LNCaP clone FGC (cell line): Measurements from ENCODE around the gene BAMBI.

ENCODE experiments used
- DNase-seq: peaks from one replicate; pipeline ENCODE4 v3.0.0-alpha.2; 2011; ENCODE audit warnings: low read depth
- H3K4me3 ChIP-seq: 2 replicates; pipeline ENCODE4 v1.5.1; 2011; ENCODE audit warnings: mild to moderate bottlenecking, low read depth, low read length, control low read depth
- CTCF ChIP-seq: IDR thresholded peaks from 2 replicates; pipeline ENCODE4 v1.5.1; 2012; ENCODE audit warnings: mild to moderate bottlenecking; ENCODE audit not compliant: control insufficient read depth, insufficient read depth; ENCODE audit errors: extremely low read depth

The BAMBI gene

DNA sequence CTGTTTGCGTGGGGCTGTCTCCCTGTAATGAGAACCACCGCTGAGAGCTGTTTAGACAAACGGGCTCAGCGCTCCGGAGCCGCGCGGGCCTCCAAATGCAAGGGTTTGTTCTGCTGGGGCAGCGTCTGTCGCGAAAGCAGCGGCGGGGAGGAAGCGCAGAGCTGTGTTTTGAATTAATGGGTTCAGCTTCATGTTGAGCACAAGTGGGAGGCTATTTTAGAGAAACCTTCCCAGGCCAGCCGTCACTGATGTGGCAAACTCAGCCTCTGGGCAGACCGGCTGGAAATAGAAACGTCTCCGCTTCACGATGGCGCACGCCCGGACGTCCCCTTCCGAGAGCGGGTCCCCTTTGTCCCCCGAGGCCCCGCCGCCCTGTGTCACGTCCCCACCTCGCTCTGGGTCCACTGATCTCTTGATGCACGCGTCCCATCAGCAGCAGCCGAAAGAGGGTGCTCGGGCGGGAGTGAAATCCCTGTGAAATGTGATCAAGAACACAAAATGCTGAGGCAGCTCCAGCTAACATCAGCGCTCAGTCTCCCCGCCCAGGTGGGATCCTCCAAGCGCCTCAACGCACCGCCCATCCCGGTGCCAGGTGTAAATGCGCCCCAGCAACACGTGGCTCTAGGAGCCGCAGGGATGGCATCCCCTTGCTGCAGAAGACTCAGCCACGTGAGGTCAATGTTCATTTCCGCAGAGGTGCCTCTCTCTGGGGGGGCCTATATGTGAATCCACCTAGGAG is 44.9 kb downstream of the BAMBI start:
- TF ChIP-seq CTCF, result no peak
- H3K4me3 ChIP-seq, result no peak overlapping the region
- no peak for DNase-seq

- no peak for DNase-seq
- no peak for TF ChIP-seq CTCF
- H3K4me3 ChIP-seq, result no peak overlapping the region
These were observed 51.0 kb downstream of the BAMBI start for GRCh38 chr10:28728366-28728765.

- no peak overlapping the region for H3K4me3 ChIP-seq
- no peak for DNase-seq
- no peak for TF ChIP-seq CTCF
These were observed 52.9 kb downstream of the BAMBI start for GRCh38 chr10:28730031-28730778.

- DNase-seq, result no peak
- no peak for TF ChIP-seq CTCF
- no peak overlapping the region for H3K4me3 ChIP-seq
These were observed 54.8 kb downstream of the BAMBI start for GRCh38 chr10:28732091-28732490.
